Stimulated activated CD4-positive, alpha-beta T cell treated with anti-CD3 and anti-CD28 coated beads, Interleukin-15, amount 100 ng/mL, for 48 hours (primary cell): ENCODE data around the gene TSPAN6.

Source experiments
- DNase-seq, 2 donors: peaks; one replicate each; pipeline ENCODE4 v3.0.0-alpha.2; 2020; ENCODE audit warnings: low read depth in 2 of 2

The TSPAN6 gene

GRCh38 chrX:100584611-100585010 is 52.0 kb downstream of the TSPAN6 start, which contains the start of gene TNMD:
Gene TNMD, plus strand, starts transcription at chrX:100584936. Its CDS starts 83 bp downstream, at chrX:100585019.
- DNase-seq, result no peak
